Hepatocyte (in vitro differentiated cells): Measurements from ENCODE around the gene DCAF8.

Experiments used
- CTCF ChIP-seq: fragments of 200-600 bp; sonication (generic); IDR thresholded peaks from 2 replicates; pipeline ENCODE4 v1.5.1; 2016; ENCODE audit warnings: antibody characterized with exemption, mild to moderate bottlenecking; ENCODE audit not compliant: poor library complexity
- EZH2 ChIP-seq: fragments of 200-600 bp; sonication (generic); IDR thresholded peaks from 2 replicates; pipeline ENCODE4 v1.6.1; 2016; ENCODE audit warnings: antibody characterized with exemption, mild to moderate bottlenecking, borderline replicate concordance

DNA sequence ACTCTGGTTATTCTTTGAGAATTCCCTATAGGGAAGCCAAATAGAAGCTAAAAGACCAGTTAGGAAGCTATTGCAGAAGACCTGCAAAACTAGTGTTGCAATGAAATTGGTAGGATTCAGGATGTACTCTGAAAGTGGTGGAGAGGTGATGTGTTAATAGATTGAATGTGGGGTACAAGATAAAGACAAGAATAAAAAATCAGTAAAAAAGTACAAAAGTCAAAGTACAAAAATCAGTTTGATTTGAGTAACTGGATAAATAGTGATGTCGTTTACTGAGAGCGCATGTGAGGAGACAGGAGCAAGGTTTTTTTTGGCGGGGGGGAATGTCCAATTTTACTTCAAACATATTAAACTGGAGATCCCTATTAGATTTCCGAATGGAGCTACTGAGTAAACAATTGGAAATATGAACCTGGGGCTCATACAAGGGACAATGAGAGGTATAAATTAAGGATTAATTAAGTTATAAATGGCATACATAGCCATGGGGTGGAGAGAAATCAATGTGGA lies 2.5 kb upstream of the DCAF8 start:
- TF ChIP-seq CTCF (no peak), EZH2 (no peak)
